ENCODE results near the gene FFAR1.

FFAR1 gene

GRCh38 chr19:35395382-35396199 lies 47.9 kb downstream of the FFAR1 start:
- peak; percentile 56 for DNase-seq

- no peak for DNase-seq
Measured at GRCh38 chr19:35396240-35396885, 48.7 kb downstream of the FFAR1 start.

GRCh38 chr19:35397064-35397463 lies 49.4 kb downstream of the FFAR1 start:
- DNase-seq: no peak

Data from retina (tissue), 1 donor.